AG09319 (cell line): ENCODE data around the gene GMEB2.
A peak's percentile ranks its signal among the peaks of the same experiment; 100 is the strongest.
"Not testable (repeated sequence)": the region's sequence is repeated elsewhere in the genome, so short reads cannot be mapped to it uniquely, and the experiment has no call there.

Source experiments
- DNase-seq: peaks from one replicate; pipeline ENCODE4 v3.0.0-alpha.2; 2010; ENCODE audit warnings: low read depth; ENCODE audit errors: extremely low read depth
- TF ChIP-seq, protein P1 (sequence below): IDR thresholded peaks from 2 replicates; pipeline ENCODE4 v1.5.1; 2011; ENCODE audit warnings: low read depth, mild to moderate bottlenecking, inconsistent platforms, low read length, moderate library complexity

GMEB2 gene

DNA sequence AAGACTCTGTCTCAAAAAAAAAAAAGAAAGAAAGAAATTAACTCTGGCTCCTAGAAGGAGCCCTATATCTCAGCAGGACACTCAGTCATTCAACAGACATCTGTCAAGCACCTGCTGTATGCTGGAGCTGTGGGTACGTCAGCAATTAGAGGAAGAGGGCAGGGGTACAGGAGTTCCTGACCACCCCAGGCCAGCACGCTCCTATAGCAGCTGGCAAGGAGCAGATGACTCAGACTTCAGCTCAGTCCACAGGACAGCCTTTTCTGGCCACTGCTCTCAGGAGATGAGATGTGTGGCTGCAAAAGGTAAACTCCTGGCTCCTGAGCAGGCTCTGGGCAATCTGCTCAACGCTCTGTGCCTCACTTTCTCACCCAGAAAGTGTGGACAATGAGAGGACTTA lies 29.6 kb upstream of the GMEB2 start:
- DNase-seq: no peak
- TF ChIP-seq, protein P1, sequence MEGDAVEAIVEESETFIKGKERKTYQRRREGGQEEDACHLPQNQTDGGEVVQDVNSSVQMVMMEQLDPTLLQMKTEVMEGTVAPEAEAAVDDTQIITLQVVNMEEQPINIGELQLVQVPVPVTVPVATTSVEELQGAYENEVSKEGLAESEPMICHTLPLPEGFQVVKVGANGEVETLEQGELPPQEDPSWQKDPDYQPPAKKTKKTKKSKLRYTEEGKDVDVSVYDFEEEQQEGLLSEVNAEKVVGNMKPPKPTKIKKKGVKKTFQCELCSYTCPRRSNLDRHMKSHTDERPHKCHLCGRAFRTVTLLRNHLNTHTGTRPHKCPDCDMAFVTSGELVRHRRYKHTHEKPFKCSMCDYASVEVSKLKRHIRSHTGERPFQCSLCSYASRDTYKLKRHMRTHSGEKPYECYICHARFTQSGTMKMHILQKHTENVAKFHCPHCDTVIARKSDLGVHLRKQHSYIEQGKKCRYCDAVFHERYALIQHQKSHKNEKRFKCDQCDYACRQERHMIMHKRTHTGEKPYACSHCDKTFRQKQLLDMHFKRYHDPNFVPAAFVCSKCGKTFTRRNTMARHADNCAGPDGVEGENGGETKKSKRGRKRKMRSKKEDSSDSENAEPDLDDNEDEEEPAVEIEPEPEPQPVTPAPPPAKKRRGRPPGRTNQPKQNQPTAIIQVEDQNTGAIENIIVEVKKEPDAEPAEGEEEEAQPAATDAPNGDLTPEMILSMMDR: no peak

DNA sequence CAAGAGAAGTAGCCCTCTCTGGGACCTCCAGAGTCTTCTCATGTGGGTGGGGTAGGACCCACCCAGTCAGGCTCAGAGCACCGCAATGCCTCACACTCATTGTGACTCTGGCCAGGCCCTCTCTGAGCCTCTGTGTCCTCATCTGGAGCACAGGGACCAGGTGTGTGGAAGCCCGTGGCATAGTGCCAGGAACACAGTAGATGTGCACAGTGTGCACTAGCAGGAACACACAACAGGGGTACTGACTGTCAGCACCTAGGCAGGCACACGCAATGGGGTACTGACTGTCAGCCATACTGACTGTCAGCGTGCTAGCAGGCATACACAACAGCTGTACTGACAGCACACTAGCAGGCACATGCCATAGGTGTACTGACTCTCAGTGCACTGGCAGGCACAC lies 28.3 kb upstream of the GMEB2 start:
- TF ChIP-seq, protein P1: no peak
- DNase-seq: no peak

DNA sequence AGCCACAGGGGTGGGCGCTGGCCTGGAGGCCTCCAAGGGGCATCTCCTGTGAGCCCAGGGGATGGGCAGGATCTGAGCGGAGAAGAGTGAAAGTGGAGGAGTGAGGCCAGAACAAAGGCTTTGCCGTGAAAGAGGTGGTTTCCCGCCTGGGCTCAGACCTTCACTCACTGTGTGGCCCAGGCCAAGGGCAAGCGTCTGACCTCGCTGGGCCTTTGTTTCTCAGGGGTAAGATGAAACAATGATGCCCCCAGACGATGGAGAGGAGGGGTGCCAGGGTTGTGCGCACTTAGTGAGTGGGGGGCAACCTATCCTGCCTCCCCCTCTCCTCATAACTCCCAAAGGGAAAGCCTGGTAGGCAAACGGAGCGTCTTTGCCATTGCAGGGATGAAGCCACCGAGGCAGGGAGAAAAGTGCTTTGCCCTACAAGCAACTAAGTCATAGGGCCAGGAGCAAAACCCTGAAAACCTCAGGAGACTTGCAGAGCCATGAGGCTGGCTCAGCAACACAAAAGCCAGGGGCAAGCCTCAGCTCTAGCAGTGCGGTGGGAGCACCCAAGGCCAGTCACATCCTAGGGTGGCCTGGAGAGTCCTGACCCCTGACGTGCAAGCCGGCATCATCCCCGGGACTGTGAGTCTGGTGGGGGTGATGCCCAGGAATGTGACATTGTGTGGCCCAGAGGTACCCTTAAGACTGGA lies 27.2 kb upstream of the GMEB2 start:
- TF ChIP-seq, protein P1: no peak
- DNase-seq: no peak

DNA sequence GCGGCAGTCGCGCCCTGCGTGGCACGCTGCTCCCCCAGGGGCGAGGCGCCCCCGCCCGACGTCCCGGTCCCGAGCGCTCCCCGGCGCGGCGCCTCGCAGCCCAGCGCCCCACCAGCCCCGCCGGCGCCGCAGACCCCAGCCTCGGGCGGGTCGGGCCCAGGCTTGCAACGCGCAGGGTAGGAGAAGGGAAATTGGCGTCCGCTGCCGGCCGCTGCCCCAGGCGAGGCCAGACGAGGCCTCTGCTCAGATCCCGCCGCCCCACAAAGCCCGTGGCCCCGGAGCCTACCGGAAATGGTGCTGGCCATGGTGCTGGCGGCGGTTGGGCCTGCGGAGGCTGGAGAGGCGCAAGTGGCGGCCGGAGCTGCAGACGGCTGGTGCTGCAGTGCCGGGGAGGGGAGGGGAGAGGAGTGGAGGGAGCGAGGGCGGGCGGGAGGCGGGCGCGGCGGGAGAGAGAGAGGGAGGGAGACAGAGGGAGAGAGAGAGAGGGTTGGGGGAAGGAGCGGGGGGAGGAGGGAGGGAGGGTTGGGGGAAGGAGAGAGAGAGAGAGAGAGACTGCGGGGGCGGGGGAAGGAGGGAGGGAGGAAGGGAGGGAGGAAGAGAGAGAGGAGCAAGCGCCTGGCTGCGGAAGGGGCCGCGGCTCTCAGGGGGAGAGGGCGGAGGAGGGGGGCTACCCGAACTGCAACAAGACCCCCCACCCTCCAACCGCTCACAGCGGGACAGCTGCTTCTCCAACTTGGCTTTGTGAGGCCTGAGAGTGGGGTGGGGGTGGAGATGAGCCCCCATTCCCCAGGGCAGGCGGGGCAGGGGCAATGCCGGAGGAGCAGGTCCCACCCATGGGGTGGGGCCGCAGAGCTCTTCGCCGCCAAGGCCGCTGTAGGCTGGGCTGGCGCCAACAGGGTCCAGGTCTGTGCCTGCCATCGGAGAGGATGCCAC lies 26.4 kb upstream of the GMEB2 start, which contains the start of gene STMN3:
STMN3 (minus strand) TSS at position 384 of the 933 bp plus-strand sequence; CDS start at position 305, 79 bp downstream.
- TF ChIP-seq, protein P1: no peak
- DNase-seq: peak; percentile 81

DNA sequence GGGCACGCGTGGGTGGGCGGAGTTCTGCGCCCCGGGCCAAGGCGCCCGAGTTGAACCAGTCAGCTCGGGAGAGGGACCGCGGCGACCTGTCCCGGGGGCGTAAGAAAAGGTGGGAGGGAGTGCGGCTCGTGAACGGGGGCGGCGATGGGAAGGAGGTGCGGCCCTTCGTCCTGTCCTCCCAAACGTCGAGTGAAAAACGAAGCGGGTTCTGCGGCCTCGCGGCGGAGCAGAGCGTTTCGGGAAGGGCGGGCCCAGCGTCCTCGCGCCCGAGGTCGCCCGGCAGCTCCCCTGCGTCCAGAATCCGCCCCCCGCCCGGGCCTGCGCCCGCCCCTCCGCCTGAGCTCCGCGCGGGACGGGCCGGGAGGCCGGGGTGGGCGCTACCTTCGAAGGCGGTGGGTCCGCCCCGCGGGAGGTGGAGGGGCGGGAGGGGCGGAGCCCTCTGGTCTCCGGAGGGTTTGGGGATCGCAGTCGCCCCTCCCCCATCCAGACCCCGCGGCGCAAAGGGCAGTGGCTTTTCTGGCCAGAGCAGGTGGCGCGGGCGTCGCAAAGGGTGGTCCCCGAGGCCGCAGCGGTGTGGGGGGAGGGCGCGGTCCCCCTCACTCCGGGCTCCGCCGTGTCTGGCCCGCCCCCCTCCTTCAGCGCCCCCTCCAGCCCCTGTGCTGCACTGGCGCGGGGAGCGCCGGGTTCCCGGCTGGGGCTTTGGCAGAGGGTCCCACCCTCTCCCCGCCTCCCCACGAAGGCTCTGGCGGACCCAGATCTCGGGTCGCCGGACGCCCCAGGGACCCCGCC lies 25.5 kb upstream of the GMEB2 start:
- DNase-seq: no peak
- TF ChIP-seq, protein P1: no peak

DNA sequence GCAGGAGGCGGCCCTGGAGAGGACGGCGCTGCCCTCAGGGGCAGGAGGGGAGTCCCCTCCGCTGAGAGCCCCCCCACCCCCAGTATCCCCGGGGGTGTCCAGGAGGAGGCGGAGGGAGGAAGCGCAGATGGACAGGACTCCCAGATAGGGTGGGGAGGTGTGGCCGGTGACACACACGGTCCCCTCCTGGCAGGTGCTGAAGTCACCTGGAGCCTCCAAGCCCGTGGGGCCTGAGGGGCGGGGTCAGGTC lies 25.0 kb upstream of the GMEB2 start:
- no peak for DNase-seq
- TF ChIP-seq, protein P1: no peak

DNA sequence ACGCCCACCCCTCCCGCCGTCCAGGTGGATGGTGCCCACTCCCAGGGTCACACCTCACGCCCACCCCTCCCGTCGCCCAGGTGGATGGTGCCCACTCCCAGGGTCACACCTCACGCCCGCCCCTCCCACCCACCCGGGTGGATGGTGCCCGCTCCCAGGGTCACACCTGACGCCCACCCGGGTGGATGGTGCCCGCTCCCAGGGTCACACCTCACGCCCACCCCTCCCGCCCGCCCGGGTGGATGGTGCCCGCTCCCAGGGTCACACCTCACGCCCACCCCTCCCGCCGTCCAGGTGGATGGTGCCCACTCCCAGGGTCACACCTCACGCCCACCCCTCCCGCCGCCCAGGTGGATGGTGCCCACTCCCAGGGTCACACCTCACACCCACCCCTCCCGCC lies 23.6 kb upstream of the GMEB2 start:
- not testable (repeated sequence) for DNase-seq
